T-helper 1 cell treated with Interleukin-12 subunit alpha and Interleukin-12 subunit beta and Interleukin-4 antibody, amounts not matched to agents 30 ng/mL and 1 ng/mL, for 36 hours (primary cell): ENCODE results near the gene DHX32. TPM values are rescaled to one million over a fixed set of nuclear protein-coding genes. Genes with fewer than 3 reads are reported as not detected.

ENCODE experiments used
- intact Hi-C: fragments of 100-400 bp; cut with micrococcal nuclease; formaldehyde crosslinking; loops from one replicate; pipeline ENCODE4 v1.15.1; 2024
- total RNA-seq: library from RNA; stranded (reverse); gene quantifications from 2 replicates; pipeline ENCODE4 v1.2.3, GENCODE V29; 2022

DHX32 gene
- total RNA-seq, 1 donor from 2014 or later = 11.1 TPM

- intact Hi-C loops = no loop called here
Measured at GRCh38 chr10:125850766-125851731, 30.0 kb downstream of the DHX32 start.

- intact Hi-C loops = no loop called here
Measured at GRCh38 chr10:125849448-125849847, 31.6 kb downstream of the DHX32 start.

- intact Hi-C loops = no loop called here
Measured at GRCh38 chr10:125848857-125849256, 32.2 kb downstream of the DHX32 start.

- intact Hi-C loops = no loop called here
Measured at GRCh38 chr10:125848371-125848770, 32.7 kb downstream of the DHX32 start.

GRCh38 chr10:125846894-125847293, 34.2 kb downstream of the DHX32 start:
- intact Hi-C loops = no loop called here

- intact Hi-C loops = no loop called here
Measured at GRCh38 chr10:125845617-125846016, 35.5 kb downstream of the DHX32 start.

- intact Hi-C loops = no loop called here
Measured at GRCh38 chr10:125844751-125845221, 36.3 kb downstream of the DHX32 start.

- intact Hi-C loops = no loop called here
Measured at GRCh38 chr10:125843603-125844329, 37.3 kb downstream of the DHX32 start.

- intact Hi-C loops = no loop called here
Measured at GRCh38 chr10:125840955-125841354, 40.1 kb downstream of the DHX32 start.

- intact Hi-C loops = no loop called here
Measured at GRCh38 chr10:125840406-125840805, 40.7 kb downstream of the DHX32 start.

- intact Hi-C loops = no loop called here
Measured at GRCh38 chr10:125838802-125839575, 42.1 kb downstream of the DHX32 start.

GRCh38 chr10:125836746-125837145, 44.3 kb downstream of the DHX32 start:
- intact Hi-C loops = no loop called here

GRCh38 chr10:125828311-125828710, 52.8 kb downstream of the DHX32 start:
- intact Hi-C loops = no loop called here

GRCh38 chr10:125827133-125827532, 54.0 kb downstream of the DHX32 start:
- intact Hi-C loops = no loop called here

GRCh38 chr10:125824736-125825135, 56.4 kb downstream of the DHX32 start:
- intact Hi-C loops = loop anchor here (5.0 kb wide), 2 partner anchors 218 to 1022 kb away; partner anchors contain the start of gene ABRAXAS2

- intact Hi-C loops = loop anchor here (1.0 to 5.0 kb wide), 6 partner anchors 73 to 1405 kb away; partner anchors contain the start of genes ABRAXAS2, EDRF1, FANK1 and OAT
Measured at GRCh38 chr10:125823663-125824251, 57.3 kb downstream of the DHX32 start.

GRCh38 chr10:125822878-125823662, 58.0 kb downstream of the DHX32 start, which contains the start of the genes BCCIP and UROS:
Gene BCCIP (plus strand): TSS chr10:125823546. CDS start chr10:125823558, 12 bp downstream.
Gene UROS (minus strand): TSS chr10:125823258. CDS start chr10:125816499, 6,759 bp downstream.
- intact Hi-C loops = loop anchor here (1.0 to 5.0 kb wide), 6 partner anchors 73 to 1405 kb away; partner anchors contain the start of genes ABRAXAS2, EDRF1, FANK1 and OAT

- intact Hi-C loops = loop anchor here (5.0 kb wide), 2 partner anchors 222 to 1018 kb away; partner anchors contain the start of gene ABRAXAS2
Measured at GRCh38 chr10:125820701-125821100, 60.4 kb downstream of the DHX32 start.

- intact Hi-C loops = no loop called here
Measured at GRCh38 chr10:125817337-125817946, 63.6 kb downstream of the DHX32 start.
